ENCODE measurements around the gene SLC9A1. TPM values are rescaled to one million over a fixed set of nuclear protein-coding genes. Genes with fewer than 3 reads are reported as not detected.

Gene SLC9A1
- total and polyA plus RNA-seq, 2 of the 8 experiments (the other 6 are each of a cell fraction or from before 2014, with no cell fraction given) = 11.3 to 25.1 TPM

GRCh38 chr1:27144920-27145661, 9.8 kb downstream of the SLC9A1 start (continued):
- TF ChIP-seq CHD7 (IDR thresholded peaks at IDR 0.05; ENCODE audit: insufficient replicate concordance, low read length) (no peak), CTCF (IDR thresholded peaks at IDR 0.05; ENCODE audit: control extremely low read depth in 1 of 3, insufficient read depth in 1 of 3, low read depth in 1 of 3, low read length in 3 of 3) (no peak), BACH1 (IDR thresholded peaks at IDR 0.05; ENCODE audit: low read length) (no peak), SUZ12 (IDR thresholded peaks at IDR 0.05; ENCODE audit: low read length) (no peak)

Measured in H1 (cell line).